ENCODE measurements around the gene FAM20A.
"Not testable (repeated sequence)": the region's sequence is repeated elsewhere in the genome, so short reads cannot be mapped to it uniquely, and the experiment has no call there.

Gene FAM20A

DNA sequence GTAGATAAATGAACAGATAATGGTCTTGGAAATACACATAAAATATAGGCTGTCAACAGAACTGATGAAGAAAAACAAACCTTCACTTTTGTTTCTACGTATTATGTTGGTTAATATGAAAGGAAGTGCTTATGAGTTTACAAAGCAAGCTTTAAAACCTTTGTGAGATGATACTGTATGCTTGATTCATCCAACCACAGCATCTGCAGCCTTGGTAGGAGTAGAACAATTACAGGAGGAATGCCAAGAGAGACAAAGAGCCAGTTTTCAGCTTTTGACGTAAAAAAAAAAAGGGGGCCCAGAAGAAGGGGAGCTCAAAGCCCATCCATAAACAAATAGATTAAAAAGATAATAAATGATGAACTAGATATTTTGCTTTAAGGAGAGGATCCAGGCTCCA is 13.3 kb downstream of the FAM20A start:
- no peak for DNase-seq

DNA sequence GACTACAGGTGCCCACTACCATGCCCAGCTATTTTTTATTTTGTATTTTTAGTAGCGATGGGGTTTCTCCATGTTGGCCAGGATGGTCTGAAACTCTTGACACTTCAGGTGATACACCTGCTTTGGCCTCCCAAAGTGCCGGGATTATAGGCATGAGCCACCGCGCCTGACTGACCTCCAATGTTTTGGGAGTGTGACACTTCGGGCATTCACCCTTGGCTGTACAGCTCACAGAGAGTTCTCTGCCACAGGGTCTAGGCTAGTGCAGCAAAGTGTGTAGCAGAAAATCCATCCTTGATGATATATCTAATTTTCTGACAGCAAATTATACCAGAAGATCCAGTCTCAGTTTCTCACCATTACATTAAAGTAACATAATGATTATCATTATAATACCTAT is 14.1 kb downstream of the FAM20A start:
- DNase-seq, result no peak

DNA sequence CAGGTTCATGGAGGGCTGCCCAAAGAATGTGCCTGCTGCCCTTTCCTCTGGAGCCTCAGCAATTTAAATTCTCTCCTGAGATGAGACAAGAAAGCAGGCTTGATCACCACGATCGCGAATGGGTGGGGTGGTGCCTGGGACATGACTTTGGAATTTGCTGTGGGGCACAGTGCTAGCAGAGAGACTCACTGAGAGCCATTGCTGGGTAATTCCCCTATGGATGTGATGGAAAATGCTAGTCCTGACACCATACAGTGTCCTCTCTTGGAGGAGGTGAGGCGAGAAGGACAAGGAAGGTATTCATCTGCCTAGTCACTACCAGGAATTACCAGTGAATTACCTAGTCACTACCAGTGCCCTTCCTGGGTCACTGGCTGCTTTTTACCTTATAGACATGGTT is 15.5 kb downstream of the FAM20A start:
- DNase-seq, result no peak

DNA sequence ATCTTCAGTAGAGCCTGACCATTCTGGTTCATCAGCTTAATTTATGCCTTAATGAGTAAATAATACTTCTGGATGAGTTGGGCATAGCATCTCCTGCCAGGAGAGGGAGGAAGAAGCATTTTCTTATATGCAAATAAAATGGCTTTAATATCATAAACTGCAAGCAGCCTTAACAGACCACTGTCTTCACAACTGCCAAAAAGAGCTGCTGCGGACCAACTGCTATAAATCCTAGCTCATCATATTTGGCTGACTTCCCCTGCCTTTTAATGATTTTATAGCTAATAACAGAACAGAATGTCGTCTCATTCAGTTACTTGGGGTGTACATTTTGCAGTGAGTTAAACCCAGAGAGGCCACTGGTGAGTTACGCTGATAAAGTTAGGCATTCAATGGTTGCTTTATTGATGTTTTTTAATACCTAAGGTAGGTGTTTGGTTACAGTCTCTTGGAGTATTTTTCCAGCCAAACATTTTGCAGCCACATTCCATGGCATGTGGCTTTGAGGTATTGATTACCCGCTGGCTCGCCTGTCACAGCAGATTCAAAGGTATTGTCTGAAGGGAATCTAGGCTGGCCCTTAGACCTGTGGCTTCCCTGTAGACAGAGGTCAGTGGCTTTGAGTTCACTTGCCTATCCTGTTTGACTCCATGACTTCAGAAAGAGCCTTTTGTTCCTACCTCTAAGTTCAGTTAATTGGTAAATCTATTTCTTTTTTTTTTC is 16.4 kb downstream of the FAM20A start:
- DNase-seq, result no peak

DNA sequence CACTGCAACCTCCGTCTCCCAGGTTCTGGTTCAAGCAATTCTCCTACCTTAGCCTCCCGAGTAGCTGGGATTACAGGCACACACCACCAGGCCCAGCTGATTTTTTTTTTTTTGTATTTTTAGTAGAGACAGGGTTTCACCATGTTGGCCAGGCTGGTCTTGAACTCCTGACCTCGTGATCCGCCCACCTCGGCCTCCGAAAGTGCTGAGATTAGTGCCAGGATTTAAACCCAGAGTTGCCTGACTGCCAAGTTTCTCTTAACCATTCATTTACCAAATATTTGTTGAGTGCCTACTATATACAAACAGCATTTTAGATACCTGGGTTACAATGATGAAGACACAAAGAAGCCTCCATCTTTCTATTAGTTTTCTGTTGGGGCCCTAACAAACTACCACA is 18.3 kb downstream of the FAM20A start:
- DNase-seq, result not testable (repeated sequence)

DNA sequence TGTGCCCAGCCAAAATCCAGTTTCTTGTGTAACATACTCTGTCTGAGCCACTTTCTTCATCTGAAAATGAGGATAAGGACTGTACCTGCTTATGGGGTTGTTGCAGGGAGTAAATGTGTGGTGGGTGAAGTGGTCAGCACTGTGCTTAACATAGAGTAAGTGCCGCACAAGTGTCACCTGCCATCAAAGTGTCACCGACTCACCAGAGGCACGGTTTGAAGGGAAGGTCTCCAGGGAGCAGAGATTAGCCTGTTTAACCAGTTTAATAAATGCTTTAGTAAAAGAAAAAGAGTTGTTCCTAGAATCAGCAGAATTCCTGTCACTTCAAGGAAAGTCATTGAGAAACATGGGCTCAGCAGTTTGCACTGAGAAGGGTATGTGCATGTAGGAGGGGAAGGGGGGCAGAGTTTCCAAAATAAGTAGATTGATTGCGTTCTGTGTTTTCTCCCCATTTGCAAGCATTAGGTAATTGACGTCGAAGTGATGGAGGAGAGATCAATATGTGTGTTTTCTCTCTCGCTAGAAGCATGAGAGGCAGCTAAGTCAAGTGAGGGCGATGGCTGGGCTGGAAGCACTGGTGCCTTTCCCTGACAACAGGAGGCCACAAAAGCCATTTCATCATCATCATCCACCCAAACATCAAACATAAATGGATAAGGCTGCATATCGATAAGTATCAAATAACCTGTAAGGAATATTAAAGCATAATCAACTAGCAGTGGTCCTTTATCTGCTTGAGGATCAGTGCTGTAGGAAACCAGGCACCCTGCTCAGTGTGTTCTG is 19.1 kb downstream of the FAM20A start:
- DNase-seq, result no peak

DNA sequence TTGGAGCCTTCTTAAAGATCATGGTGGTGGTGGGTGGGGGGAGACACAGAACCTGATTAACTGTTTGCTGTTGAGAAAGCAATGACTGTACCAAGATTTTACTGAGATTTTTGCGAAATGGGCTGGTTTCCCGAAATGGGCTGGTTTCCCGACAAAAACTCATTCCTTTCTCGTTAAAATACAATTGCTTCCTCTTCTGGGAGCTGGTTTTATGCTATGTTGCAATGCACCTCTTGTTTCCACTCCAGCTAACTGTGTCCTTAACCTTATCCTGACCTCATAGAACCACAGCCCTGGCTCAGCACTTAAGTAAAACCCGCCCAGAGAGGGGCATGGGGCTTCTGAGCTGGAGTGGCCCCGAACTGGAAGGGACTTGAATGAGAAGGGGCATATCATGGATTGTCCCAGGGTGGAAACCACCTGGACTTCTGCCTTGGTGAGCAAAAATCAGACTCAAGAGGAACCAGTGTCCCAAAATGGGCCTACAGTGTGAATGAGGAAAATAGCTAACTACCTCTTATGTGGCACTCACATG is 20.9 kb downstream of the FAM20A start:
- DNase-seq, result no peak

DNA sequence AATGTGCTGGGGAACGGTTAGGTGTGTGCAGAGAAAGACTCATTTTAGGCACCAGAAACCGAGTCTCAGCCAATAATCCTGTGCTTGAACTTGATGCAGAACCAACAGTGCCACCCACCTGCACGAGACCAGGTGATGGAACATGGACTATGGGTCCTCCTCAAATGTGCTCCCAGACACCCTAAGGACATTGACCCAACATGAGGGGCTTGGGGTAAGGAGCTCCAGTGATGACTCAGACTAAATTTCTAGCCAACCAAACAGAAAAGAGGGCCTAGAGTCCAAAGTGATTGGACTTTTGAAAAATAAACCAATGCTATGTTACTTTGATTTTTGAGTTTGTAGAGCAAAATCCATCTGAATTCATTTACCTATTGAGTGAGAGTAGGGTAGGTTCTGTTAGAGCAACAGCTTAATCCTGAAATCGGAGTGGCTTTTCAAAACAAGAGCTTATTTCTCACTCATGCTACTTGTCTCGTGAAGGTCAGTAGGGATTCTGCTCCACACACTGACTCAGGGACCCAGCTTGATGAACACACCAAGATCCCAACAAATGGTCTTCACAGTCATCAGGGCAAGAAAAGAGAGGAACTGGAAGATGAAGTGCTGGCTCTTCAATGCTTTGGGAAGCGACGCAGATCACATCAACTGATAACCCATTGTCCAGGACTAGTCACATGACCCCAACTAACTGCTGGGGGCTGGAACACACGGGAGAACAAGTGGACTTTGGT is 21.8 kb downstream of the FAM20A start:
- DNase-seq, result no peak

DNA sequence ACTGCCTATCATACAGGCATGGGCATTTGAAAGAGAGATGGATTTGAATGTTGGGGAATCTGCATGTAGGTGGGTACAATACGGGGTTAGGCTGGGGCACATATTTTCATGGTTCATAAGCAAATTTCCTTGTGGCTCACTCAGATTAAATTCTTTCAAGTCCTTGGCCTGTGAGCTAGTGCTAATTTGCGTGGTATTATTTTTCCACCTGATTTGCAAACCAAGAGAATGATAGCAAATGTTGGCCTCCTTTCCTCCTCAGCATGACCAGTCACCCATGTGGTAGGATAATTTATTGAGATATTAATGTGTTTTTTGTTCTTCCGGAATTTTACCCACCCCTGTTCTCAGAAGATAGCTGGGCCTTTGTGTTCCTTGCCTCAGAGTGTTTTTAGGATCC is 22.9 kb downstream of the FAM20A start:
- no peak for DNase-seq

DNA sequence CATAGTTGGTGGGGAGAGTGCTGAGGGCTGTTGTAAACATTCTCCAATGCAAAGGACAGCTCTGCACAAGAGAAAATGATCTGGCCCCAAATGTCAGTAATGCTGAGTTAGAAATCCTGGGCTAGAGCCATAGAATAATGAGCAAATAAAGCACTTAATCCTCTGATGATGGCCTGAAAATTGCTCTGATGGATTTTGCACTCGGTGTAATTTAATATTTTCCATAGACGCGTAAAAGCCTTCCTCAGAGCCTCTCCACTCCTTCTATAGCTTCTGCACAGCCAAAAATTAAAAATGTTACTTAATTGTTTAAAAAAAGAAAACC is 23.7 kb downstream of the FAM20A start:
- no peak for DNase-seq

DNA sequence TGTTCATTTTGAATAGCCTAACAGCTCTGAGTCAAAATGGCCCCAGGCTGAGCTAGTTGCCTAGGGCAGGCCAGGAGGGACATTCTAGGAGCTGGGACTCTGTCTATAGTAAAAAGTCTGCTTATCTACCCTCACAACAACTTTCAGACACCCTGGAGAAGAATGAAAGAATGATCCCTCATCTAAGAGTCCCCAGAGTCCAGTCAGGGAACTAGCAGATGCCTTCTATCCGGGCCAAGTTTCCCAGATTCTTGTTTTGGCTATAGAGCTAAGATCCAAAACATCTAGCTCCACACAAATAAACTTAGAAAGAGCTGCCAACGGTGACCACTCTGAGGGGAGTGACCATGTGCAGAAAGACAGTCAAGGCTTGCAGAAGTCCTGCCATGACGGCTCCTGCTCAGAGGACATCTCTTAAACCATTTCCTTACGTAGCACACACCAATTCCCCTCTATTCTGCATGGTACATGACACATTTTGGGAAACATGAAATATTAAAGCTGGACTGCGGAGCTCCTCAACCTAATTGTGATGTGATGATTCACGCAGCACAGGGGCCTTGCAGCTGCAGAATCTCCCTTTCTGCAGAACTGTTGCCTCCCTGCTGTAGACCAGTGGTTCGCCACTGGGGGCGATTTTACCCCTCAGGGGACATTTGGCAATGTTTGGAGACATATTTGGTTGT is 24.2 kb downstream of the FAM20A start:
- DNase-seq, result no peak

DNA sequence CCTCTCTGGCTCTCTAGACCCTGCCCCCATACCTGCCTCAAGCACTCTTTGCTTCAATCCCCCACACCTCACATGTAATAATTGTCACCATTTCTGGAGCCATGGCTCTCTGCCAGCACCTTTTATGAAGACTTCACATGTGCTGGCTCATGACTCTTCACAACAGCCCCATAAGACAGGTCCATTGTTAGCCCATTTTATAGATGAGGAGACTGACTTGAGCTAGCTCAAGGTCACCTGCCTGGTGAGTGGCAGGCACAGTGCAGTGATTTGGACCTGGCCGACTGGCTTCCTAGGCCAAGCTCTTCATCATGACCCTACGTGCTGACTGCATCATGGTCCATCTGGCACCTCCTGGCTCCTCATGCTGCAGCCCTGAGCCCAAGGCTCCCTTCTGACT is 25.0 kb downstream of the FAM20A start:
- no peak for DNase-seq

DNA sequence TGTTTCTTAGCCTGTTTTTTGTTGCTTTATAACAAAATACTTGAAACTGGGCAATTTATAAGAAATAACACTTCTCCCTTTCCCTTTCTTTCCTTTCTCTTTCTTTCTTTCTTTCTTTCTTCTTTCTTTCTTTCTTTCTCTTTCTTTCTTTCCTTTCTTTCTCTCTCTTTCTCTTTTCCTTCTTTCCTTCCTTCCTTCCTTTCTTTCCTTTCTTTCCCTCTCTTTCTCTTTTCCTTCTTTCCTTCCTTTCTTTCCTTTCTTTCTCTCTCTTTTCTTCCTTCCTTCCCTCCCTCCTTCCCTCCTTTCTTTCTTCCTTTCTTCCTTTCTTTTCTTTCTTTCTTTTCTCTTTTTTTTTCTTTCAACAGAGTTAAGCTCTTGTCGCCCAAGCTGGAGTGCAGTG is 27.8 kb downstream of the FAM20A start:
- no peak for DNase-seq

DNA sequence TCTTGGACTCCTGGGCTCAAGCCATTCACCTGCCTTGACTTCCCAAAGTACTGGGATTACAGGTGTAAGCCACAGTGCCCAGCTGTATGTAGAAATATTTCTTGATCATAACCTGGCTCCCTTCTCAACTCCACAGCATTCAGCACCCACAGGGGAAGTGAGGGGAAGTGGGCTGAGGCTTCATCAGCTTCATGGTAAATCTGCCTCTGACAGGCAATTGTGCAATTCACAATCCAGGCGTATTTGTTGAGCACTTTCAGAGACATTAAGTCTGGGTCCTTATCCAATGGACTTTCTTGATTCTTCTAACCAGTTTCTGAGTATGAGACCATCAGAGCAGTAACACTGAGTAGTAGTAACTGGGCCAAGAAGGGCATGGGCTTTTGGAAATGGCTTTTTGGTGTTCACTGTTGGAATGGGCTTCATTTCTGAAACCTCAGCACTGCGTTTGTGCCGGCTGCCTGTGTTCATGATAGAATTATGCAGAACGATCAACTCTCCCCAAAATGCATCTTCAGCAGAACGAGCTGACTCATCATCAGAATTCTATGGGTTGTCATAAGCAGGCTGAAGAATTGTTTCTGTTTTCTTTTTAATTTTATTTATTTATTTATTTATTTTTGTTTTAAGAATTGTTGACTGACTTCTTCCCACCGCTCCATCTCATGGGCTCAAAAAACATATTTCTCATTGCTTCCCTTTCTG is 28.9 kb downstream of the FAM20A start:
- DNase-seq, result no peak

DNA sequence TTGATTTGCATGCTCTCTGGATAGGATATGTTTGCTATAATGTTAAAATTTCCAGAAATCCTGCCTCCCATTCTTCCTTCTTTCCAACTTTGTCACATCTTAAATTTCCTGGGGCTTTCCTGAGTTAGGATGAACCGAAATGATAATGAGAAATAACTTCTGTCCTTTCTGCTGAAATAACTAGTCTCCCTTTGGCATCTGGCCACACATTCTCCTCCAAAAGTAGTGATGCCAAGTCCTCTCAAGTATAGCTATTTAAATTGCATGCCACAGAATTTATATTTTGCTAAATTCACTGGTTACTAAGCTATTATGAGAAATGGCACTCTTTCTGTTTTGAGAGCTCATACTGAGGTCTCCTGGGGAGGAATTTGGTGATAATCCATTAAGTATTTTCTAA is 30.6 kb downstream of the FAM20A start:
- no peak for DNase-seq

DNA sequence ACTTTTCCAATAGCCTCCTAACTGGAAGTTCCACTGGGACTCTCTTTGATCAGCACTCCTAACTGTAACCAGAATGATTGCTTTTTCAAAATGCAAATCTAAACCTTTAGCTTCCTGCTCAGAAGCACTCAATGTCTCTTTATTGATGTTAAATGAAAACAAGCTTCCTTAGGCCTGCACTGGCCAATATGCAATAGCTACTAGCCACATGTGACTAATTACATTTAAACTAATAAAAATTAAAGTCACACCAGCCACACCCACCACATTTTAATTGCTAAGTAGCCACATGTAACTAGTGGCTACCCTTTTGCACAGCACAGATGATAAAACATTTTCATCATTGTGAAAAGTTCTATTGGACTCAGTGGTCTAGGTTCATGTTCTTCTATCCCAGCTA is 31.8 kb downstream of the FAM20A start:
- no peak for DNase-seq

DNA sequence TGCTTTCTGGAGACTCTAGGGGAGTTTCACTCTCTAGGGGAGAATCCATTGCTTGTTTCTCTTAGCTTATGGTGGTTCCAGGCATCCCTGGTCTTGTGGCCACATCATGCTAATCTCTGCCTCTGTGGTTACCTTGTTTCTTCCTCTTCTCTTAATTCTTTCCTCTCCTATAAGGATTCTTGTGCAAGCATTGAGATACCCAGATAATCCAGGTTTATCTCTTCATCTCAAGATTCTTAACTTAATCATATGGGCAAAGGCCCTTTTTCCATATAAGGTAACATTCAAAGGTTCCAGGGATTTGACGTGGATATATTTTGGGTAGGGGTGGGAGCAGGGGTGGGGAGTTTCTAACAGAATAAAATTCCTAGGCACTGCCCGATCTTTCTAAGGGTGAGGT is 32.6 kb downstream of the FAM20A start:
- DNase-seq, result no peak

DNA sequence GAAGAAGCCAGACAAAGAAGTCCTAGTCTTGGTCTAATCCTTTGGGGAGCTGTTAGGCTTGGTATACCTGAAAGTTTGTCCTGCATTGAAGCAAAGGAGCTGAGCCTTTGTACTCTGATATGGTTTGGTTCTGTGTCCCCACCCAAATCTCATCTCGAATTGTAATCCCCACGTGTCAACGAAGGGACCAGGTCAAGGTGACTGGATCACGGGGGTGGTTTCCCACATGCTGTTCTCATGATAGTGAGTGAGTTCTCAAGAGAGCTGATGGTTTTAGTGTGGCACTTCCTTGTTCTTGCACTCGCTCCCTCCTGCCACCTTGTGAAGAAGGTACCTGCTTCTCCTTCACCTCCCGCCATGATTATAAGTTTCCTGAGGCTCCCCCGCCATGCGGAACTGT is 33.6 kb downstream of the FAM20A start:
- no peak for DNase-seq

DNA sequence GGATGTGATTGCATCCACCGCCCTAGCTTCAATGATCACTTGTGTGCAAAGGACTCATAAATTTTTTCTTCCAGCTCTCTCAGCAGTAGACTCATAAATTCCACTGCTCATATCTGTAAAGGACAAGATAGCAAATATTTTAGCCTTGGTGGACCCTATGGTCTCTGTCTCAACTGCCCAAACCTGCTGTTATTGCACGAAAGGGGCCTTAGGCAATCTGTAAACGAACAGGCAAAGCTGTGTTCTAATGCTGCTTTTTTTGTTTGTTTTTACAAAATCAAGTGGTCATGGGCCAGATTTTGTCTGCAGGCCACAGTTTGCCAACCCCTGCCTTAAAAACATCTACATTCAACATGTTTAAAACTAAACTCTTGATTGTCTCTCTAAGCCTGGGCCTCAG is 34.1 kb downstream of the FAM20A start:
- no peak for DNase-seq

DNA sequence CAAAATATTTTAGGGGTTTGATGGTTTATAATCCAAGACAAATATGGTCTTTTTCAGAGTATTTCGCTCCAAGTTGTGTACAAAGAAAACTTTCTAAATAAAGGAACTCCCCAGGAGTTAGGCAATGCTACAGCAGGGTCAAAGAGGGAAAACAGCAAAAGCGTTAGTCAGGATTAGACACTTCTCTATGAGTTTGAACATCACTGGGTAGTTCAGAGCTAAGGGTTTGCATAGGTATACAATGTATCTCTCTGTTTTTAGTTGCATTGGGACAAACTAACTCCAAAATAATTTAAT is 34.8 kb downstream of the FAM20A start:
- DNase-seq, result no peak

DNA sequence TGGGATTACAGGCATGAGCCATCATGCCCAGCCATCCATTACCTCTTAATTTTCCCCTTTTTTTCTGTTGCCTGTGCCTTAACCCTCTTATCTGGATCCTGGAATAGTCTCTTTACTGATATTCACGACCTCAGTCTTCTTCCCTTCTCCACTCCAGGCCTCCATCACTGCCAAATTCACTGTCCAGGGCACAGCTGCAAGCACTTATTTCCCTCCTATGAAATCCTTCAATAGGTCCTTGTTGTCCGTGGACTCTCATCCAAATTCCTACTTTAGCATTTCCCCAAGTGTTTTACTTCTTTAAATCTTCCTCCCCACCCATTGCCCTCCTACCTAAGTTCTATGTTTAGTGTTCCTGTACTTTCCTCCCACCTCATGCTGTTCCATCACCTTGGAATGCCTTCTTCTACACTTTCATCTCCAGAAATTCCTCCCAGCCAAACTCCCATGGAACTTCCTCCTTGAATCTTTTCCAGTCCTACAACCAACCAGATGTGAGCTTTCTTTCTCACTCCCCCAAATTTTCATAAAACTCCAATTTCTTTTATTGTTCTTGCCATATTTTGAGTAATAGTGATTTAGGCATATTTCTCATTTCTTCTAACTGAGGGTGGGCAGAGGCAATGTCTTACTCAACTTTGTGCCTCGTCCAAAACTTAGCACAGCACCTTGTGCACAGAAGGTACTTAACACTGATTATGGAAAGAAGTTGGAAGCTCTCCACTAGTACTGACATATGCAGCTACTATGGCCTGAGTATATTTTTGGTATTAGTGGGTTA is 35.3 kb downstream of the FAM20A start:
- DNase-seq, result no peak

Measured in activated T-cell treated with anti-CD3 and anti-CD28 coated beads, Interleukin-2, amount 50 U/mL, for 48 hours (primary cell).